Spleen (tissue), 11 donors: ENCODE measurements around the gene CFAP77. TPM values are rescaled to one million over a fixed set of nuclear protein-coding genes. Genes with fewer than 3 reads are reported as not detected.

Experiments
- DNase-seq: peaks from one replicate; pipeline ENCODE4 v3.0.0-alpha.2; 2020
- H3K27ac ChIP-seq, 8 donors: fragments of 200-600 bp; sonication (generic) in 7 of 8; 1 replicate in 4 of 8; 2 replicates in 4 of 8; pipeline versions ENCODE4 v1.5.0 to v1.8.0; 2016 to 2021; ENCODE audit warnings: inconsistent platforms in 4 of 8, mild to moderate bottlenecking in 4 of 8, moderate library complexity in 1 of 8
- H3K27me3 ChIP-seq, 7 donors: fragments of 200-600 bp; sonication (generic) in 6 of 7; replicated peaks in 1 of 7; 1 replicate in 4 of 7; 2 replicates in 3 of 7; pipeline versions ENCODE4 v1.5.0 to v1.8.0; 2016 to 2021; ENCODE audit warnings: inconsistent platforms in 3 of 7, mild to moderate bottlenecking in 1 of 7
- H3K36me3 ChIP-seq, 6 donors: fragments of 200-600 bp; sonication (generic) in 5 of 6; 1 replicate in 4 of 6; 2 replicates in 2 of 6; pipeline versions ENCODE4 v1.5.0 to v1.8.0; 2016 to 2021; ENCODE audit warnings: inconsistent platforms in 2 of 6
- H3K4me1 ChIP-seq, 6 donors: fragments of 200-600 bp; sonication (generic) in 5 of 6; 1 replicate in 3 of 6; 2 replicates in 3 of 6; pipeline versions ENCODE4 v1.5.0 to v1.8.0; 2016 to 2021; ENCODE audit warnings: inconsistent platforms in 3 of 6
- H3K4me3 ChIP-seq, 8 donors: fragments of 200-600 bp; sonication (generic) in 7 of 8; 1 replicate in 4 of 8; 2 replicates in 4 of 8; pipeline versions ENCODE4 v1.5.0 to v1.8.0; 2016 to 2021; ENCODE audit warnings: inconsistent platforms in 4 of 8, mild to moderate bottlenecking in 4 of 8, moderate library complexity in 2 of 8
- H3K9me3 ChIP-seq, 8 donors: fragments of 200-600 bp; sonication (generic) in 7 of 8; 1 replicate in 4 of 8; 2 replicates in 4 of 8; pipeline versions ENCODE4 v1.5.0 to v1.8.0; 2016 to 2021; ENCODE audit warnings: inconsistent platforms in 4 of 8
- CTCF ChIP-seq, 11 experiments: fragments of 200-600 bp in 7 of 11; fragments of 450-650 bp in 4 of 11; sonication (generic) in 4 of 11; IDR thresholded peaks in 8 of 11; conservative IDR thresholded peaks in 3 of 11; 1 replicate in 7 of 11; 2 replicates in 4 of 11; pipeline versions ENCODE4 v1.4.0 to v1.8.0; 2016 to 2021; ENCODE audit warnings: antibody characterized with exemption in 11 of 11, inconsistent platforms in 4 of 11, mild to moderate bottlenecking in 1 of 11
- POLR2A ChIP-seq, 3 donors: fragments of 450-650 bp; IDR thresholded peaks; one replicate each; pipeline ENCODE4 v1.5.1; 2017; ENCODE audit warnings: antibody characterized with exemption in 3 of 3, mild to moderate bottlenecking in 1 of 3
- POLR2AphosphoS5 ChIP-seq, 3 donors: sonication (generic); formaldehyde crosslinking; IDR thresholded peaks; one replicate each; pipeline ENCODE4 v1.5.1; 2017; ENCODE audit warnings: antibody characterized with exemption in 3 of 3
- WGBS, 5 donors: extraction: QIAGEN DNeasy Blood & Tissue Kit in 3 of 5; methylation state at CpG; one replicate each; pipeline versions ENCODE4 v1.1.5 to v1.1.7; 2013 to 2018; 5-methylcytosine and 5-hydroxymethylcytosine counted together
- intact Hi-C: fragments of 100-400 bp; cut with DNase I; formaldehyde crosslinking; loops from one replicate; pipeline ENCODE4 v1.15.0; 2023; ENCODE audit warnings: low total_unique reads
- polyA plus RNA-seq, 3 donors: library from polyadenylated mRNA; stranded (reverse); fragments of 200-250 nt; gene quantifications; one replicate each; pipeline ENCODE4 v1.2.1, GENCODE V29; 2013
- total RNA-seq, 7 donors: library from RNA; depleted of rRNA in 3 of 7; stranded (reverse); fragments of >200 nt in 3 of 7; fragmentation: NEBNext Ultra II Directional in 4 of 7; extraction: Animal tissue kit (Norgen Biotek cat#: 25700) in 4 of 7; gene quantifications; one replicate each; pipeline versions ENCODE4 v1.1.0 to v1.2.1, GENCODE V29; 2016 to 2021
- donor health status: healthy with polysubstance abuse.
- donor health status: DM: no; HTN: no; CAD: no; lungs with moderate emphysema.
- donor health status: DM: no; HTN: no; CAD: no.
- donor health status: Bipolar disorder and iron deficiency.
- donor health status: healthy.
- donor health status: DM: no; HTN: no; CAD: no.
- donor health status: DM: yes; HTN: yes; CAD: no.

CFAP77 gene
- total and polyA plus RNA-seq, 10 donors = 0.06 TPM; not detected in 9

- no peak overlapping the region for H3K4me3 ChIP-seq
- H3K9me3 ChIP-seq = no peaks in the 10 kb centered on the region
- intact Hi-C loops = no loop called here
- no peaks in the 10 kb centered on the region for H3K36me3 ChIP-seq
- 29 to 32% (median 32%) methylated on average over 7 of the region's 7 CpGs for WGBS, 5 donors
- H3K27ac ChIP-seq = no peak overlapping the region
- DNase-seq = no peak
- no peak for TF ChIP-seq POLR2AphosphoS5 (IDR thresholded peaks at IDR 0.05)
- no peak for TF ChIP-seq CTCF (IDR thresholded peaks at IDR 0.05 in 8 of 11, conservative IDR thresholded peaks at IDR 0.05 in 3 of 11)
- no peak for TF ChIP-seq POLR2A (IDR thresholded peaks at IDR 0.05)
- H3K4me1 ChIP-seq = peaks cover 0 to 24% (median 9%) of the 10 kb centered on the region in 6 donors
- H3K27me3 ChIP-seq = peaks cover 3 to 86% (median 23%) of the 10 kb centered on the region in 7 donors
These were observed 78.0 kb downstream of the CFAP77 start for GRCh38 chr9:132487980-132488535.

GRCh38 chr9:132488626-132489025 lies 78.6 kb downstream of the CFAP77 start:
- Histone ChIP-seq H3K4me1 (peaks cover 0 to 24% (median 9%) of the 10 kb centered on the region in 6 donors), H3K9me3 (no peaks in the 10 kb centered on the region), H3K27ac (no peak overlapping the region), H3K36me3 (no peaks in the 10 kb centered on the region), H3K27me3 (peaks cover 3 to 87% (median 23%) of the 10 kb centered on the region in 7 donors), H3K4me3 (no peak overlapping the region)
- no peak for TF ChIP-seq POLR2AphosphoS5 (IDR thresholded peaks at IDR 0.05)
- no peak for TF ChIP-seq CTCF (IDR thresholded peaks at IDR 0.05 in 8 of 11, conservative IDR thresholded peaks at IDR 0.05 in 3 of 11)
- intact Hi-C loops = no loop called here
- WGBS, 5 donors = 46 to 63% (median 55%) methylated on average over 9 of the region's 9 CpGs
- no peak for DNase-seq

GRCh38 chr9:132489536-132489935 lies 79.5 kb downstream of the CFAP77 start:
- no peak for DNase-seq

More at GRCh38 chr9:132489536-132489935, 79.5 kb downstream of the CFAP77 start:
- WGBS, 5 donors = 73 to 88% (median 80%) methylated on average over 9 of the region's 9 CpGs
- Histone ChIP-seq H3K27me3 (peaks cover 3 to 89% (median 23%) of the 10 kb centered on the region in 7 donors), H3K9me3 (peaks cover 0 to under 1% (median 0%) of the 10 kb centered on the region in 8 donors), H3K36me3 (no peaks in the 10 kb centered on the region), H3K4me1 (peaks cover 0 to 24% (median 9%) of the 10 kb centered on the region in 6 donors), H3K4me3 (no peak overlapping the region), H3K27ac (no peak overlapping the region)
- TF ChIP-seq POLR2A (IDR thresholded peaks at IDR 0.05) (no peak), CTCF (IDR thresholded peaks at IDR 0.05 in 8 of 11, conservative IDR thresholded peaks at IDR 0.05 in 3 of 11) (no peak), POLR2AphosphoS5 (IDR thresholded peaks at IDR 0.05) (no peak)
- intact Hi-C loops = no loop called here
